Measurements from ENCODE around the gene SDHAF4. TPM values are rescaled to one million over a fixed set of nuclear protein-coding genes. Genes with fewer than 3 reads are reported as not detected.

Gene SDHAF4
- total and polyA plus RNA-seq, 7 donors: 3.9 to 11.4 (median 8.3) TPM

GRCh38 chr6:70627500-70628254 lies 60.9 kb downstream of the SDHAF4 start:
- DNase-seq (no peak), ATAC-seq (no peak)
- no peaks in the 10 kb centered on the region for H3K27me3 ChIP-seq (ENCODE audit: insufficient read depth in 3 of 3, low read length in 2 of 3)
- no peak overlapping the region for H3K4me3 ChIP-seq
- no peaks in the 10 kb centered on the region for H3K9me3 ChIP-seq
- no peaks in the 10 kb centered on the region for H3K36me3 ChIP-seq (ENCODE audit: insufficient read depth in 1 of 2, low read depth in 1 of 2)
- TF ChIP-seq CTCF (IDR thresholded peaks at IDR 0.05): no peak
- H3K27ac ChIP-seq: no peak overlapping the region
- 94 to 95% (median 95%) methylated on average over 34 to 36 of the region's 36 CpGs for WGBS, 3 donors
- H3K4me1 ChIP-seq: no peaks in the 10 kb centered on the region
- intact Hi-C loops (cut with DNase I): no loop called here

- ATAC-seq: no peak
- intact Hi-C loops (cut with DNase I): no loop called here
- no peak for TF ChIP-seq CTCF (IDR thresholded peaks at IDR 0.05)
- Histone ChIP-seq H3K36me3 (ENCODE audit: insufficient read depth in 1 of 2, low read depth in 1 of 2) (no peaks in the 10 kb centered on the region), H3K4me1 (no peaks in the 10 kb centered on the region), H3K27ac (no peak overlapping the region), H3K9me3 (no peaks in the 10 kb centered on the region), H3K27me3 (ENCODE audit: insufficient read depth in 3 of 3, low read length in 2 of 3) (no peaks in the 10 kb centered on the region), H3K4me3 (no peak overlapping the region)
- 73 to 79% (median 75%) methylated on average over 1 of the region's 1 CpG for WGBS, 3 donors
- DNase-seq: no peak
Measured at GRCh38 chr6:70629929-70630328, 63.2 kb downstream of the SDHAF4 start.

- no peak for TF ChIP-seq CTCF (IDR thresholded peaks at IDR 0.05)
- no peak overlapping the region for H3K4me3 ChIP-seq
- no peaks in the 10 kb centered on the region for H3K27me3 ChIP-seq (ENCODE audit: insufficient read depth in 3 of 3, low read length in 2 of 3)
- H3K36me3 ChIP-seq (ENCODE audit: insufficient read depth in 1 of 2, low read depth in 1 of 2): no peaks in the 10 kb centered on the region
- WGBS, 3 donors: 66 to 88% (median 73%) methylated on average over 2 of the region's 2 CpGs
- no peaks in the 10 kb centered on the region for H3K4me1 ChIP-seq
- ATAC-seq (no peak), DNase-seq (no peak)
- no peak overlapping the region for H3K27ac ChIP-seq
- intact Hi-C loops (cut with DNase I): no loop called here
- H3K9me3 ChIP-seq: no peaks in the 10 kb centered on the region
Measured at GRCh38 chr6:70633870-70634269, 67.1 kb downstream of the SDHAF4 start.

GRCh38 chr6:70636596-70636995 lies 69.9 kb downstream of the SDHAF4 start:
- intact Hi-C loops (cut with DNase I): no loop called here
- no peaks in the 10 kb centered on the region for H3K4me1 ChIP-seq
- DNase-seq: no peak
- no peak overlapping the region for H3K27ac ChIP-seq
- H3K9me3 ChIP-seq: no peaks in the 10 kb centered on the region
- H3K27me3 ChIP-seq (ENCODE audit: insufficient read depth in 3 of 3, low read length in 2 of 3): no peaks in the 10 kb centered on the region
- ATAC-seq: no peak
- TF ChIP-seq CTCF (IDR thresholded peaks at IDR 0.05): no peak
- H3K36me3 ChIP-seq (ENCODE audit: insufficient read depth in 1 of 2, low read depth in 1 of 2): no peaks in the 10 kb centered on the region
- WGBS, 3 donors: 76 to 85% (median 84%) methylated on average over 4 to 8 of the region's 8 CpGs
- no peak overlapping the region for H3K4me3 ChIP-seq

GRCh38 chr6:70638468-70638867 lies 71.7 kb downstream of the SDHAF4 start:
- no peaks in the 10 kb centered on the region for H3K27me3 ChIP-seq (ENCODE audit: insufficient read depth in 3 of 3, low read length in 2 of 3)
- no peaks in the 10 kb centered on the region for H3K4me1 ChIP-seq
- intact Hi-C loops (cut with DNase I): no loop called here
- DNase-seq (no peak), ATAC-seq (no peak)
- no peak overlapping the region for H3K27ac ChIP-seq
- 95 to 97% (median 96%) methylated on average over 1 of the region's 1 CpG for WGBS, 3 donors
- no peaks in the 10 kb centered on the region for H3K9me3 ChIP-seq
- no peaks in the 10 kb centered on the region for H3K36me3 ChIP-seq (ENCODE audit: insufficient read depth in 1 of 2, low read depth in 1 of 2)
- H3K4me3 ChIP-seq: no peak overlapping the region
- no peak for TF ChIP-seq CTCF (IDR thresholded peaks at IDR 0.05)
